ENCODE results near the gene ABTB2.

Gene ABTB2

DNA sequence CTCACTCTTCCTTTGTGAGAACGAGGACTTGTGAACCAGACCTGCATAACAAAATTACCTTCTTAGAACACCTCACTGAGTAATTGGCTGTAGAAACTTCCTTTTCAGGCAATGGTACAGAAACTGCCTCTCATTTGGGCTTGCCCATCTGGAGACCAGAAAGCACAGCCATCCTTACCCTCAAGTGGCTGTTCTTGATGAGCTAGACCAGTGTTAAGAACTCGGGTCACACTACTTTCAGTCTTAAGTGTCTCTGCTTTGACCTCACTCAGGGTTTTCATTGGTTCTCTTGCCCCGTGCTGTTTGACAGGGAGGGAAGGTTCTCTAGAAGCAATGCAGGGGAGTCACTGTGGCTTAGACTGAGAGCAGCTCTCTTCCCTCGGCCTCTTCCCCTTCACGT lies 223.0 kb downstream of the ABTB2 start:
- H3K4me3 ChIP-seq (ENCODE audit: extremely low read depth, insufficient read depth, low read length, poor library complexity, severe bottlenecking): no peak overlapping the region
- H3K27ac ChIP-seq (ENCODE audit: low read depth, low read length, severe bottlenecking): no peak overlapping the region
- H3K4me1 ChIP-seq (ENCODE audit: control insufficient read depth, insufficient read depth, low read length, poor library complexity, severe bottlenecking): no peaks in the 10 kb centered on the region
- 98 to 100% methylated on average over 1 to 5 of the region's 5 CpGs for WGBS, 2 experiments (ENCODE audit: insufficient coverage in 2 of 2)
- H3K36me3 ChIP-seq (ENCODE audit: control insufficient read depth, insufficient read depth, low read length): peaks cover 94% of the 10 kb centered on the region
- H3K9me3 ChIP-seq (ENCODE audit: control insufficient read depth, low read length): no peaks in the 10 kb centered on the region

GRCh38 chr11:34132261-34132965 lies 225.4 kb downstream of the ABTB2 start:
- Histone ChIP-seq H3K4me3 (ENCODE audit: extremely low read depth, insufficient read depth, low read length, poor library complexity, severe bottlenecking) (no peak overlapping the region), H3K9me3 (ENCODE audit: control insufficient read depth, low read length) (no peaks in the 10 kb centered on the region), H3K4me1 (ENCODE audit: control insufficient read depth, insufficient read depth, low read length, poor library complexity, severe bottlenecking) (no peaks in the 10 kb centered on the region), H3K27ac (ENCODE audit: low read depth, low read length, severe bottlenecking) (no peak overlapping the region), H3K36me3 (ENCODE audit: control insufficient read depth, insufficient read depth, low read length) (peaks cover 93% of the 10 kb centered on the region)
- 94 to 95% methylated on average over 3 to 4 of the region's 4 CpGs for WGBS, 2 experiments (ENCODE audit: insufficient coverage in 2 of 2)

DNA sequence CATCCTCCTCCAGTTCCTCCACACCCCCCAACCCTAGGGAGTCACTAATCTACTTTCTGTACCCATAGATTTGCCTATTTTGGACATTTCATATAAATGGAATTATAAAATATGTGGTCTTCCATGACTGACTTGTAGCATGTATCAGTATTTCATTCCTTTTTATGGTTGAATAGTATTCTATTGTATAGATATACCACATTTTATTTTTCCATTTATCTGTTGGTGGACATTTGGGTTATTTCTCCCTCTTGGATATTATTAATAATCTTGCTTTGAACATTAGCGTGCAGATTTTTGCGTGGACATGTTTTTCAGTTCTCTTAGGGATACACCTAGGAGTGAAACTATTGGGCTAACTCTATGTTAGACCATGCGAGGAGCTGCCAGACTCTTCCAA lies 229.0 kb downstream of the ABTB2 start:
- H3K36me3 ChIP-seq (ENCODE audit: control insufficient read depth, insufficient read depth, low read length): peaks cover 92% of the 10 kb centered on the region
- 80 to 100% methylated on average over 1 of the region's 3 CpGs for WGBS, 2 experiments (ENCODE audit: insufficient coverage in 2 of 2)
- no peaks in the 10 kb centered on the region for H3K9me3 ChIP-seq (ENCODE audit: control insufficient read depth, low read length)

GRCh38 chr11:34126959-34127848 lies 230.6 kb downstream of the ABTB2 start:
- Histone ChIP-seq H3K4me1 (ENCODE audit: control insufficient read depth, insufficient read depth, low read length, poor library complexity, severe bottlenecking) (no peaks in the 10 kb centered on the region), H3K9me3 (ENCODE audit: control insufficient read depth, low read length) (no peaks in the 10 kb centered on the region), H3K27ac (ENCODE audit: low read depth, low read length, severe bottlenecking) (no peak overlapping the region), H3K4me3 (ENCODE audit: extremely low read depth, insufficient read depth, low read length, poor library complexity, severe bottlenecking) (no peak overlapping the region), H3K36me3 (ENCODE audit: control insufficient read depth, insufficient read depth, low read length) (peaks cover 94% of the 10 kb centered on the region)
- WGBS, 2 experiments (ENCODE audit: insufficient coverage in 2 of 2): 91 to 95% methylated on average over 7 to 8 of the region's 12 CpGs

More for the DNA sequence above, 229.0 kb downstream of the ABTB2 start:
- H3K4me3 ChIP-seq (ENCODE audit: extremely low read depth, insufficient read depth, low read length, poor library complexity, severe bottlenecking): no peak overlapping the region
- H3K4me1 ChIP-seq (ENCODE audit: control insufficient read depth, insufficient read depth, low read length, poor library complexity, severe bottlenecking): no peaks in the 10 kb centered on the region
- H3K27ac ChIP-seq (ENCODE audit: low read depth, low read length, severe bottlenecking): no peak overlapping the region

DNA sequence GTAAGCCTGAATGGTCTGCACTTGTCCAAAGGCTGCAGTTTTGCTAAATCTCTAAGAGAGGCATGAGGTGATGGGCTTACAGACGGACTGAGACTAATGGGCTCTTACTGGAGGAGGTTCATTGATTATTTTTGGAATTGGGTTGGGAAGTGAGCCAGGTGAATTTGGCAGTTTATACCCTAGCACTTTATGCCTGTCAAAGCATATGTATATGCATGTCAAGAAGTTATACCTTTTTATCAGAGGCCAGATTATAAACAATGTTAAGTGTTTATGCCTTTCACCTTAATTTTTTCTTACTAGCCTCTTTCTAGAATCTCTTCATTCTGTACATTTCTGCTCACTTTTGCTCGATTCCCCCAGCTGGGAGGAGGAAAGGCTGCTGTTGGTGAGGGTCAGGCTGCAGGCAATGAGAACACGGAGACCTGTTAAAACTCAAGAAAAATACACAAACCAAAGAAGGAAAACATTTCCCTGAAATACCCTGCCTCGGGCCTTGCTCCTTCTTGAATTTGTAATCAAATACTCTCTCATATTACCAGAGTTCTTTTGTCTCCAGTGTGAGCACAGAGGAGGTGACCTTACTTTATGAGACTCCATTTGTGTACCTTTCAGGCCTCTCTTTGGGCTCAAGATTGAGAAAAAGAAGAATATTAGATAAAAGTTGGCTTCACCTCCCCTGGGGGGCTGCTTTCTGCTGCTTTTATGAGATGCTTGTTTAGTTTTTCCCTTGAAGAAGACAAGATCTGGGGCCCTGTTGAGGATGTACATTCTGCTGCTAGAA lies 232.7 kb downstream of the ABTB2 start:
- no peaks in the 10 kb centered on the region for H3K4me1 ChIP-seq (ENCODE audit: control insufficient read depth, insufficient read depth, low read length, poor library complexity, severe bottlenecking)
- no peak overlapping the region for H3K27ac ChIP-seq (ENCODE audit: low read depth, low read length, severe bottlenecking)
- WGBS, 2 experiments (ENCODE audit: insufficient coverage in 2 of 2): 60 to 79% methylated on average over 1 of the region's 4 CpGs
- H3K36me3 ChIP-seq (ENCODE audit: control insufficient read depth, insufficient read depth, low read length): peaks cover 91% of the 10 kb centered on the region
- H3K4me3 ChIP-seq (ENCODE audit: extremely low read depth, insufficient read depth, low read length, poor library complexity, severe bottlenecking): no peak overlapping the region
- no peaks in the 10 kb centered on the region for H3K9me3 ChIP-seq (ENCODE audit: control insufficient read depth, low read length)

- H3K9me3 ChIP-seq (ENCODE audit: control insufficient read depth, low read length): no peaks in the 10 kb centered on the region
- H3K4me1 ChIP-seq (ENCODE audit: control insufficient read depth, insufficient read depth, low read length, poor library complexity, severe bottlenecking): no peaks in the 10 kb centered on the region
- peaks cover 92% of the 10 kb centered on the region for H3K36me3 ChIP-seq (ENCODE audit: control insufficient read depth, insufficient read depth, low read length)
- H3K4me3 ChIP-seq (ENCODE audit: extremely low read depth, insufficient read depth, low read length, poor library complexity, severe bottlenecking): no peak overlapping the region
- no peak overlapping the region for H3K27ac ChIP-seq (ENCODE audit: low read depth, low read length, severe bottlenecking)
- WGBS, 2 experiments (ENCODE audit: insufficient coverage in 2 of 2): 88 to 96% methylated on average over 4 of the region's 4 CpGs
Measured at GRCh38 chr11:34120651-34121050, 237.2 kb downstream of the ABTB2 start.

GRCh38 chr11:34114471-34114870 lies 243.3 kb downstream of the ABTB2 start:
- H3K4me3 ChIP-seq (ENCODE audit: extremely low read depth, insufficient read depth, low read length, poor library complexity, severe bottlenecking): no peak overlapping the region
- no peaks in the 10 kb centered on the region for H3K4me1 ChIP-seq (ENCODE audit: control insufficient read depth, insufficient read depth, low read length, poor library complexity, severe bottlenecking)
- no peaks in the 10 kb centered on the region for H3K9me3 ChIP-seq (ENCODE audit: control insufficient read depth, low read length)
- H3K27ac ChIP-seq (ENCODE audit: low read depth, low read length, severe bottlenecking): no peak overlapping the region
- WGBS, 2 experiments (ENCODE audit: insufficient coverage in 2 of 2): 93 to 96% methylated on average over 3 of the region's 5 CpGs
- H3K36me3 ChIP-seq (ENCODE audit: control insufficient read depth, insufficient read depth, low read length): peaks cover 97% of the 10 kb centered on the region

DNA sequence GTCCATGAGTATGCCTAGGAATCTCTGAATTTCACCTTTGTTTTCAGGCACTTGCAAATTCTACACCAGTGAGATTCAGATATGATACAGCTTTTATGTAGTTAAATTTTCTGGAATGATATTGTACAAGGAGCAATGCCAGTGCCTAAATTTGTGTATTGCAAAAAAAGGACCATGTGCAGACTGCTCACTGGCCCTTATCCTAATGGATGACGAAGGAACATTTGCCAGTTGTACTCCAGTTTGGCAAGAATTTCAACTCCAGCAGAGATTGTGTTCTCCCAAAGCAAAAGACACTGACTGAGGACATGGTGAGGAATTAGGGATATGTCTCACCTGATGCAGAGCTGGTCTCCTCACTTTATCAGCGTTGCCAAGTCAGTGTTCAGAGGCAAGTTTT lies 243.8 kb downstream of the ABTB2 start:
- H3K36me3 ChIP-seq (ENCODE audit: control insufficient read depth, insufficient read depth, low read length): peaks cover 97% of the 10 kb centered on the region
- no peaks in the 10 kb centered on the region for H3K4me1 ChIP-seq (ENCODE audit: control insufficient read depth, insufficient read depth, low read length, poor library complexity, severe bottlenecking)
- no peak overlapping the region for H3K4me3 ChIP-seq (ENCODE audit: extremely low read depth, insufficient read depth, low read length, poor library complexity, severe bottlenecking)
- H3K27ac ChIP-seq (ENCODE audit: low read depth, low read length, severe bottlenecking): no peak overlapping the region
- 93 to 100% methylated on average over 2 of the region's 2 CpGs for WGBS, 2 experiments (ENCODE audit: insufficient coverage in 2 of 2)
- no peaks in the 10 kb centered on the region for H3K9me3 ChIP-seq (ENCODE audit: control insufficient read depth, low read length)

DNA sequence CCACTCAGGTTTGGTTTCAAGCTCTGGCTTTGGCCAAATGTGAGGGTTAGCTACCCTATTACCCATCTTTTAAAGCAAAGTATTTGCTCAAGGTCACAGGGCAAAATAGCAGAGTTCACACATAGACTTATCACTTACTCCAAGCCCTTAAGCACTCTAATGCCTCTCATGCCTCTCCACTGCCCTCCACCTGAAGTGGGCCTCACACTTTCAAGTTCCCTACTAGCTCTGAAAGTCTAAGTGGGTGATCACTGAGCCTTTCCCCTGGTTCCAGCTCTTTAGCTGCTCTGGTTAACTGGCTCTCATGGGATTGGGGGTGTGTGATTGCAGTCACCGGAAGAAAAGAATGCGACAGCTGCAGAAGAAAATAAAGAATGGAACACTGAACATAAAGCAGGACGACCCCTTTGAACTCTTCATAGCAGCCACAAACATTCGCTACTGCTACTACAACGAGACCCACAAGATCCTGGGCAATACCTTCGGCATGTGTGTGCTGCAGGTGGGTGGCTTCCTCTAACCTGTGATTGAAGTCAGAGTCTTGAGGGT lies 246.0 kb downstream of the ABTB2 start:
- peaks cover 89% of the 10 kb centered on the region for H3K36me3 ChIP-seq (ENCODE audit: control insufficient read depth, insufficient read depth, low read length)
- H3K4me3 ChIP-seq (ENCODE audit: extremely low read depth, insufficient read depth, low read length, poor library complexity, severe bottlenecking): no peak overlapping the region
- H3K4me1 ChIP-seq (ENCODE audit: control insufficient read depth, insufficient read depth, low read length, poor library complexity, severe bottlenecking): no peaks in the 10 kb centered on the region
- no peaks in the 10 kb centered on the region for H3K9me3 ChIP-seq (ENCODE audit: control insufficient read depth, low read length)
- 95 to 100% methylated on average over 3 to 6 of the region's 6 CpGs for WGBS, 2 experiments (ENCODE audit: insufficient coverage in 2 of 2)
- no peak overlapping the region for H3K27ac ChIP-seq (ENCODE audit: low read depth, low read length, severe bottlenecking)

- Histone ChIP-seq H3K4me3 (ENCODE audit: extremely low read depth, insufficient read depth, low read length, poor library complexity, severe bottlenecking) (peak overlapping the region; percentile 81), H3K4me1 (ENCODE audit: control insufficient read depth, insufficient read depth, low read length, poor library complexity, severe bottlenecking) (no peaks in the 10 kb centered on the region), H3K9me3 (ENCODE audit: control insufficient read depth, low read length) (no peaks in the 10 kb centered on the region), H3K27ac (ENCODE audit: low read depth, low read length, severe bottlenecking) (peak overlapping the region; percentile 93), H3K36me3 (ENCODE audit: control insufficient read depth, insufficient read depth, low read length) (peaks cover 46% of the 10 kb centered on the region)
- WGBS, 2 experiments (ENCODE audit: insufficient coverage in 2 of 2): 0% methylated on average over 5 to 10 of the region's 17 CpGs
Measured at GRCh38 chr11:34105957-34106504, 251.8 kb downstream of the ABTB2 start.

Measured in mesodermal cell (in vitro differentiated cells).